Measurements from ENCODE around the gene ASB18.

ASB18 gene

GRCh38 chr2:236161531-236161930, 102.7 kb downstream of the ASB18 start:
- no peak for FAIRE-seq

DNA sequence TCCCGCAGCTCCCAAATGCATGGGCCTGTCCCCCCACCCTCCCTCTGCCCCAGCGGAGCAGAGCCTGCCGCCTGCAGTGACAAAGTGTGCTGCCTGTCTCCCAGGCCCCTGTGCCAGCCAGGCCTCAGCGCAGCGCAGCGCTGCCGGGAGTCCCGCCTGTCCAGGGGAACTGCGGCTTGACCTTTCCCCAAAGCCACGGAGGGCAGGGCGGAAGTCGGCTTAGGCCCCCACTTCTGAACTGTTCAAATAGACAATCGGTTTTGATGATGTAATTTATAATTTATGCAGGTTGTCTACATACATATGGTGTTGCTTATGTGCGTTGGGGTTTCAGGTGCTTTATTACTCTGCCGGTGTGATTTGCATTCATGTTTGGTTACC, 103.1 kb downstream of the ASB18 start:
- no peak for FAIRE-seq

DNA sequence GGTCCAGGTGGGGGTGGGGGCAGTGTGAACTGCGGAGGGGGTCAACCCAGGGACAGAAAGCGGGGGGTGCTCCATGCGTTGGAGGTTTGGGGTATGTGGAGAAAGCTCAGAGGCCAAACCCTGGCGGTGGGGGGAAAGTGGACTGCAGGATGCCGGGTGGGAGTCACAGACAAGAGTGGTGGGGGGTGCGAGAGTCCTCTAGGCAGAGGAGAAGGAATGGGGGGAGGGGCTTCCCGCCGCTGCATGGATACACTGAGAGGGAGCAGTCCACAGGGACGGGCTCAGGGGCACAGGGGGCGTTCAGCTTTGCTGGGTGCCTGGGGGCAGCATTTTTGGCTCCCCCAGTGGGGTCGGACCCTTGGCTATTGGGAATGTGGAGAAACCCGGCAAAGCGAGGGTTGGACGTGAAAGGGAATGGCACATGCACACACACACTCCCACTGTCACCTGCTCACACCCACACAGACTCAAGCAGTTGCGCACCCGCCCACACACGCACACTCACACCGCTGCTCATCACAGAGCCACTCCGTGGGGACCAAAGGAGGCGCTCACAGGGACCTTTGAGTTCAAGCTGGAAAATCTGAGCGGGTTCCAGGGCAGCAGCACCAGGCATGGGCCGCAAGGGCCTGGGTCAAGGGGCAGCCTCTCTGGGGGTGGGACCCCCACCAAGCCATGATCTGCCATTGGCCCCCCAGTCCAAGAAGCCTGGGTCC, 103.7 kb downstream of the ASB18 start:
- no peak for FAIRE-seq

GRCh38 chr2:236159778-236160170, 104.4 kb downstream of the ASB18 start:
- no peak for FAIRE-seq

DNA sequence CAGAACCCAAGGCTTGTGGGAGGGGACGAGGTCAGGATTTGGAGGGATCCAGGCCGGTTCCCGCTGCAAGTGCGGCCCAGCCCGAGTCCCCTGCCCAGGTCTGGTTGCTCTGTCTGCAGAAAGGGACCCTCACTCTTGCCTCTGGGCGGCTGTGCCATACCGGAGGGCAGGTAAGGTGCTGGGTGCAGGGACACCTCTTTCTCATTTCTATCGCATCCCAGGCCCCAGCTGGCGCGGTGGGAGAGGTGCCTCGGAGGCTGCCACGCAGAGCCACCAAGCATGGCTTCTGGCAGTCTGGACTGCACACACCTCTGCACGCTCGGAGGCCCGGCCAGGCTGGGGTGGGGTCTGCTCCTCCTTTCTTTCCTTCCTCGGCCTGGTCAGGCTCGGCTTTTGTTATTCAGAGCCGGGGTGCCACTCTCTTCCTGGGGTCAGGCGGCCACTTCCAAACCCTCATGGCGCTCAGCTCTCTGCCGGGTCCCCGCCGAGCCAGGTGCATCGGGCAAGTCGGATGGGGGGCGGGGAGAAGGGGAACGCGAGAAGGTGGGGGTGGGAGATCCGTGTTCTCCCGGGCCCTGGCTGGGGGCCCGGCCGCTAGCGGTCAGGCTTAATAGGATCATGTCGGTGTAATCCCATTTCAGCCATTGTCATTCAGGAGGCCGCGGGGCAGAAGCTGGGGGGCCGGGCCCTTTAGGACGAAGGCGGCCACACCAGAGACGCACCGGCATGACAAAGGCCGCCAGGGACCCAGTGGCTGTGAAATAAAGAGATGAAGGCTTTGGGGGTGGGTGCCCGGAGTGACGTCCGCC, 105.0 kb downstream of the ASB18 start:
- no peak for FAIRE-seq

GRCh38 chr2:236157815-236158498, 106.2 kb downstream of the ASB18 start:
- FAIRE-seq: no peak

GRCh38 chr2:236157366-236157765, 106.8 kb downstream of the ASB18 start:
- FAIRE-seq: no peak

DNA sequence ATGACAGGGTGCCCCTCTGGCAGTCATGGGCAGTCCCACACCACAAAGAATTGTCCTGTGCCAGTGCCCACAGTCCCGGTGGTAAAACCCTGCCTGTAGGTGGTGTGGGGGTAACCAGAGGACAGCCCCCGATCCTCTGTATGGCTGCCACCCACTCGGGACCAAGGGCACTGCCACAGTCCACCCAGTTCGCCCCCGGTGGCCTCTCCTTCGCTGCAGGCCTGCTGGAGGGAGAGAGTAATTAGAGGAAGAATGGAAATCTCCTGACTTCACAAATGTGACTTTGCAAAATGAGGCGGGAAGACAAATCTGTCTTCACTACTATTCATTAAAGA, 107.4 kb downstream of the ASB18 start:
- no peak for FAIRE-seq

DNA sequence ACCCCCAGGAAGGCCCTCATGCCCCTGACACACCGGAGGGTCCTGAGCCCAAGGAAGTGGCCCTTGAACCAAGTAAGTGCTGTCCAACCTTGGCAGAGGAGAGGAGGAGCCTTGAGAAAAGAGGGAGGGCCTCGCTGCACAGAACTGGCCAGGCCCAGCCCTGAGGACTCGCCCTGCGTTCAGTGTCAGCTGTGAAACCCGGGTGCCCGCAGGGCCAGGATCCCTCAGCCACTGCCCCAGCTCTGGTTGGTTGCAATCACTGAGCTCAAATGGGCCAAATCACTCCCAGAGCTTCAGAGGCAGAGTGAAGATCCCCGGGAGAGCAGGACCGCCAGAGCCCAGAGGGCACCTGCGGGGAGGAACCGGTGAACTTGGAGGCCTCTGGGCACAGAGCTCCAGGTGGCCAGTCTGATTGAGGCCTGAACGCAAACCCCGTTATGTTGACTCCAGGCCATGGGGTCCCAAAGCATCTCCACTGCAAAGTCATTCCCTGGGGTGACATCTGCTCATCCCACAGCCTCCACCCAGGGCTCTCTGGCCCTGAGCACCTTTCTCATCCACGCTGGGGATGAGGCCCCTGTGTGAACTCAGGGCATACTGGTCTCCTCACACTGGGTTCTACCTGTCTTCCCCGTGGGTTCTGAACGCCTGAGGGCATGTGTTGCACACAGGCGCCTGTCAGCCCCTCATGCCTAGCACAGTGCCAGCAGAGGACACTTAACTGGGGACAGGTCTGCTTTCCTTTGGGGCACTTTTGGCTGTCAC, 107.9 kb downstream of the ASB18 start:
- no peak for FAIRE-seq

DNA sequence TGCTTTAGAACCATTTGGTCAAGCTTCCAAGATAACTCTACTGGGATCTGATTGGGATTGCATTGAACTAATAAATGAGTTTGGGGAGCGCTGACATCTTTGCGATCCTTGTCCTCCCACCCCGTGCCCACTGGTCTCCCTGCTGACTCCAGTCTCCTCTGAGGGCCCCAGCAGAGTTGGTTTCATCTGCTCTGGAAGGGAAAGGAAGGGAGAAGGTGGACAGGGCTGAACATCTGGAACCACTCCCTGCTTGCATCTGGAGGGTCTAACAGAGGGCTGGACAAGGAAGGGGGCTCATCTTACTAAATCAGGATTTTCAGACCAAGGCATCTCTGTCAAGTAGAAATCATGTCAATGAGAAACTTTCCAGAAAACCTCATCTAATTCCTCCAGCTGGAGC, 108.8 kb downstream of the ASB18 start:
- no peak for FAIRE-seq

GRCh38 chr2:236146436-236146835, 117.8 kb downstream of the ASB18 start:
- FAIRE-seq: no peak

DNA sequence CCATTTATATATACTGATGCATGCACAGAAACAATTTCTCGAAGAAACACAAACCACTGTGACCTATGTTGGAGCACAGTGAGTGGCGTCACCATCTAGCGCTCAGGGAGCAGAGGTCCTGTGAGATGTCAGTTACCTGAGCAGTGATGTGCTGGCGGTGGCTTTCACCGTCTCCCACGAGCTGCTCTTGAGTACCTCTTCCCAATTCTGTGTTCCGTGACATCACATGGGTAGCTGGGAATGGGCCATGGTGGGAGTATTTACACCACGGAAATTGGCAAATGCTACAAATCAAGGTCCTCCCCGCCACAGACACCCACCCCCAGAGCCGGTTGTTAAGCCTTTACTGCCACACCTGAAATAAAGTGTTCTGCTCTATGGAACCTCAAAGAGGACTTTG, 120.4 kb downstream of the ASB18 start:
- no peak for FAIRE-seq
